NB4 (cell line): ENCODE measurements around the gene ADAMTSL1.

Experiments used
- CTCF ChIP-seq: IDR thresholded peaks from one replicate; pipeline ENCODE4 v1.5.1; 2012; ENCODE audit warnings: low read depth, low read length
- POLR2A ChIP-seq: IDR thresholded peaks from 2 replicates; pipeline ENCODE4 v1.6.1; 2011; ENCODE audit warnings: mild to moderate bottlenecking; ENCODE audit not compliant: insufficient read length; ENCODE audit errors: extremely low read depth
- TF ChIP-seq, protein P1 (sequence below): IDR thresholded peaks from 2 replicates; pipeline ENCODE4 v1.6.1; 2011; ENCODE audit warnings: low read depth, low read length

DNA sequence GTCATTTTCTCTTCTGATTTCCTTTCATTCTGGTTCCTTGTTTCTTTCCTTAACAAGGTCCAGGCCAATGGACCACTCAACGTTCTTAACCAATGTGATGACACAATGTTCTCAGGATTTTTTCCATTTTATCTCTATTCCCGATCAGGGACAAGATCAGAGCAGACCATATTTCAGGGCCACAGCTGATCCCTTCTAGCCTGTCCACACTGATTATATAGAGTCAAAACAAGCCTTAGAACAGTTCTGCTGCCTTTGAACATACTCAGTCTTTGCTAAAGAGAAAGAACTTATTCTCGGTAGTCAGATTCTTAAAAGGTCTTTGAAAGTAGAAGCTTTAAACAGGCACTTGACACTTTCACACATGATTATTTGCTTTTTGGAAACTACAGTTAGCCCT, 188.4 kb downstream of the ADAMTSL1 start:
- TF ChIP-seq CTCF = no peak
- TF ChIP-seq POLR2A = no peak
- TF ChIP-seq, protein P1, sequence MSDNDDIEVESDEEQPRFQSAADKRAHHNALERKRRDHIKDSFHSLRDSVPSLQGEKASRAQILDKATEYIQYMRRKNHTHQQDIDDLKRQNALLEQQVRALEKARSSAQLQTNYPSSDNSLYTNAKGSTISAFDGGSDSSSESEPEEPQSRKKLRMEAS = no peak
